Smooth muscle cell (in vitro differentiated cells): Measurements from ENCODE around the gene ARPC1A. TPM values are rescaled to one million over a fixed set of nuclear protein-coding genes. Genes with fewer than 3 reads are reported as not detected.
"Not testable (repeated sequence)": the region's sequence is repeated elsewhere in the genome, so short reads cannot be mapped to it uniquely, and the experiment has no call there.

Experiments
- DNase-seq: peaks from one replicate; lab custom pipeline; 2025; ENCODE audit not compliant: unreplicated experiment; lab: John Stamatoyannopoulos, UW
- H2AFZ ChIP-seq: fragments of 200-600 bp; sonication (generic); 2 replicates; pipeline ENCODE4 v1.6.0; 2016; ENCODE audit warnings: antibody characterized with exemption, low read depth, mild to moderate bottlenecking
- H3F3A ChIP-seq: fragments of 200-600 bp; sonication (generic); 2 replicates; pipeline ENCODE4 v1.6.0; 2017; ENCODE audit warnings: antibody characterized with exemption, low read depth
- H3K27ac ChIP-seq: fragments of 200-600 bp; sonication (generic); 2 replicates; pipeline ENCODE4 v1.5.1; 2016; ENCODE audit warnings: low read depth, mild to moderate bottlenecking
- H3K27me3 ChIP-seq: fragments of 200-600 bp; sonication (generic); 2 replicates; pipeline ENCODE4 v1.6.1; 2016; ENCODE audit warnings: low read depth, mild to moderate bottlenecking
- H3K36me3 ChIP-seq: fragments of 200-600 bp; sonication (generic); 2 replicates; pipeline ENCODE4 v1.5.1; 2016; ENCODE audit warnings: low read depth
- H3K4me1 ChIP-seq: fragments of 200-600 bp; sonication (generic); 2 replicates; pipeline ENCODE4 v1.5.1; 2016; ENCODE audit warnings: low read depth
- H3K4me2 ChIP-seq: fragments of 200-600 bp; sonication (generic); 2 replicates; pipeline ENCODE4 v1.6.0; 2016; ENCODE audit warnings: mild to moderate bottlenecking
- H3K4me3 ChIP-seq: fragments of 200-600 bp; sonication (generic); 2 replicates; pipeline ENCODE4 v1.5.1; 2016; ENCODE audit warnings: mild to moderate bottlenecking
- H3K79me2 ChIP-seq: fragments of 200-600 bp; sonication (generic); 2 replicates; pipeline ENCODE4 v1.6.0; 2016; ENCODE audit warnings: low read depth, mild to moderate bottlenecking
- H3K9ac ChIP-seq: fragments of 200-600 bp; sonication (generic); 2 replicates; pipeline ENCODE4 v1.6.0; 2016; ENCODE audit warnings: low read depth
- H3K9me3 ChIP-seq: fragments of 200-600 bp; sonication (generic); replicated peaks from 2 replicates; pipeline ENCODE4 v1.5.1; 2016; ENCODE audit warnings: low read depth
- H4K20me1 ChIP-seq: fragments of 200-600 bp; sonication (generic); 2 replicates; pipeline ENCODE4 v1.6.0; 2016; ENCODE audit warnings: low read depth
- WGBS: methylation state at CpG from one replicate; pipeline ENCODE4 v1.1.7; 2016; ENCODE audit warnings: low lambda C conversion rate; 5-methylcytosine and 5-hydroxymethylcytosine counted together
- polyA plus RNA-seq: library from polyadenylated mRNA; unstranded; fragments of >200 nt; fragmentation: Nextera tagmentation; extraction: Ambion mirVana; gene quantifications from 2 replicates; pipeline ENCODE4 v1.2.1, GENCODE V29; 2016
- total RNA-seq: library from RNA; depleted of rRNA; stranded (reverse); fragments of >200 nt; gene quantifications from 2 replicates; pipeline ENCODE4 v1.2.3, GENCODE V29; 2014
- TF ChIP-seq, protein P1 (sequence below): fragments of 200-600 bp; sonication (generic); IDR thresholded peaks from 2 replicates; pipeline ENCODE4 v1.5.1; 2017; ENCODE audit warnings: borderline replicate concordance, mild to moderate bottlenecking, antibody characterized with exemption; ENCODE audit not compliant: insufficient read depth, poor library complexity, severe bottlenecking

The ARPC1A gene
- total and polyA plus RNA-seq, 2 experiments from 2014 or later: 85.0 to 113 TPM

DNA sequence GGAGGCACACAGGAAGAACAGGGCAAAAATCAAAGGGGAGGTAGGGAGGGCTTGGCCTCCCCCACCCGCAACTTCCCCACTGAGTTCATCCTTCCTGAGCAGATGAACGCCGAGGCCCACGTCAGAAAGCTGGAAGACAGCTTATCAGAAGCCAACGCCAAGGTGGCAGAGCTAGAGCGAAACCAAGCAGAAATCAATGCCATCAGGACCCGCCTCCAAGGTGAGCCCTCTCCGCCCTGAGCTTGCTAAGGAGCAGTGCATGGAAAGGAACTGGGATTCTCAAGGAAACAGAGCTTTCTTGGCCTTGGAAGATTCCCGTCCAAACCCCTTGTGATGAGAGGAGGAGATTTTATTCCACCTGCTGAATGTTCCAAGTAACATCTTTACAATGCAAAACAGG lies 36.5 kb upstream of the ARPC1A start:
- H3K9me3 ChIP-seq: no peaks in the 10 kb centered on the region
- 80% methylated on average over 9 of the region's 9 CpGs for WGBS
- DNase-seq: no peak
- no peaks in the 10 kb centered on the region for H3K79me2 ChIP-seq
- no peak overlapping the region for H3K9ac ChIP-seq
- H3K4me3 ChIP-seq: no peak overlapping the region
- TF ChIP-seq, protein P1, sequence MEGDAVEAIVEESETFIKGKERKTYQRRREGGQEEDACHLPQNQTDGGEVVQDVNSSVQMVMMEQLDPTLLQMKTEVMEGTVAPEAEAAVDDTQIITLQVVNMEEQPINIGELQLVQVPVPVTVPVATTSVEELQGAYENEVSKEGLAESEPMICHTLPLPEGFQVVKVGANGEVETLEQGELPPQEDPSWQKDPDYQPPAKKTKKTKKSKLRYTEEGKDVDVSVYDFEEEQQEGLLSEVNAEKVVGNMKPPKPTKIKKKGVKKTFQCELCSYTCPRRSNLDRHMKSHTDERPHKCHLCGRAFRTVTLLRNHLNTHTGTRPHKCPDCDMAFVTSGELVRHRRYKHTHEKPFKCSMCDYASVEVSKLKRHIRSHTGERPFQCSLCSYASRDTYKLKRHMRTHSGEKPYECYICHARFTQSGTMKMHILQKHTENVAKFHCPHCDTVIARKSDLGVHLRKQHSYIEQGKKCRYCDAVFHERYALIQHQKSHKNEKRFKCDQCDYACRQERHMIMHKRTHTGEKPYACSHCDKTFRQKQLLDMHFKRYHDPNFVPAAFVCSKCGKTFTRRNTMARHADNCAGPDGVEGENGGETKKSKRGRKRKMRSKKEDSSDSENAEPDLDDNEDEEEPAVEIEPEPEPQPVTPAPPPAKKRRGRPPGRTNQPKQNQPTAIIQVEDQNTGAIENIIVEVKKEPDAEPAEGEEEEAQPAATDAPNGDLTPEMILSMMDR: no peak
- no peak overlapping the region for H2AFZ ChIP-seq
- H3F3A ChIP-seq: no peaks in the 10 kb centered on the region
- no peaks in the 10 kb centered on the region for H3K27me3 ChIP-seq
- no peaks in the 10 kb centered on the region for H3K36me3 ChIP-seq
- H3K27ac ChIP-seq: no peak overlapping the region
- no peaks in the 10 kb centered on the region for H3K4me1 ChIP-seq
- H3K4me2 ChIP-seq: no peak overlapping the region
- no peaks in the 10 kb centered on the region for H4K20me1 ChIP-seq

DNA sequence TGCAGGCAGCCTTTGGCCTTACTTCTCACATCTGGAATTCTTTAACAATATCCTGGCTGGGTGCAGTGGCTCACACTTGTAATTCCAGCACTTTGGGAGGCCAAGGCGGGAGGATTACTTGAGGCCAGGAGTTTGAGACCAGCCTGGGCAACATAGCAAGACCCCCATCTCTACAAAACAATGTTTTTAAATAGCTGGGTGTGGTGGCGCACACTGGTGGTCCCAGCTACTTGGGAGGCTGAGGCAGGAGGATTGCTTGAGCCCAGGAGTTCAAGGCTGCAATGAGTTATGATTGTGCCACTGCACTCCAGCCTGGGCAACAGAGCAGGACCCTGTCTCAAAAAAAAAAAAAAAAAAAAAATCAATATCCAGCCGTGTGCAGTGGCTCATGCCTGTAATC lies 35.5 kb upstream of the ARPC1A start:
- not testable (repeated sequence) for H4K20me1 ChIP-seq, H3K27me3 ChIP-seq, H3K4me1 ChIP-seq, H3K36me3 ChIP-seq, H3K4me3 ChIP-seq, H3K9me3 ChIP-seq, DNase-seq, H3K4me2 ChIP-seq, H3K27ac ChIP-seq, H3K79me2 ChIP-seq, H3K9ac ChIP-seq, H3F3A ChIP-seq, H2AFZ ChIP-seq
- WGBS: 97% methylated on average over 3 of the region's 3 CpGs

DNA sequence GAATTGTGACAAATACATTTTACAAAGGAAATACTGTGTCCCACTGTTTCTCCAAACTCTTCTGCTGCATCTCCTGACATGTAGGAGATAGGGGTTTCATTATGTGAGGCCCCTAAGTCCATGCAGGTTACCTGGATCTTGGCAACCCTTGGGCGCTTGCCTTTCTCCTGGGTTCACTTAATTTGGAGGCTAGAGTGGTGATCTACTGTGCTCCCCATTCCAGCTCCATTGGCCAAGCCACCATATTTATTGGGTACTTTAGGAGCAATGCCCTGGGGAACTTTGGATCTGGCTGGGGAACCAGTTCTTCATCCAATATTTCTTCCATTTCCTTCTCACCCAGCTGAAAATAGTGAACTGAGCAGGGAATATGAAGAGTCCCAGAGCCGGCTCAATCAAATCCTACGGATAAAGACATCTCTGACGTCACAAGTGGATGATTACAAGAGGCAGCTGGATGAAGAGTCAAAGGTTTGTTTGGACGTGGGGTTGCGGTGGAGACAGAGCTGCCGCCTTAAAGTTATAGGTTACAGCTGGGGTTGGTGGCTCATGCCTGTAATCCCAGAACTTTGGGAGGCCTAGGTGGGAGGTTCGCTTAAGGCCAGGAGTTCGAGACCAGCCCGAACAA lies 34.6 kb upstream of the ARPC1A start:
- H3K9ac ChIP-seq: no peak overlapping the region
- WGBS: 95% methylated on average over 9 of the region's 10 CpGs
- DNase-seq: no peak

DNA sequence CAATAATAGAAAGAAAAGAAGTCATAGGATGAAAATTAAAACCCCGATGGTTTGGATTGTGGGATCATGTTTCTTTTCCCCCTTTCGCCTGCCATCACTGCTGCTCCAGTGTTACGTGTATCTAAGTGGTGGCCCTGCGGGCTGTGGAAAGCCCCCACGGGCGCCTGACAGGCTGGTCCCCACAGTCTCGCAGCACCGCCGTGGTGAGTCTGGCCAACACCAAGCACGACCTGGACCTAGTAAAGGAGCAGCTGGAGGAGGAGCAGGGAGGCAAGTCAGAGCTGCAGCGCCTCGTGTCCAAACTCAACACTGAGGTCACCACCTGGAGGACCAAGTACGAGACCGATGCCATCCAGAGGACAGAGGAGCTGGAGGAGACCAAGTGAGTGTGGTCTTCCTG lies 33.6 kb upstream of the ARPC1A start:
- Histone ChIP-seq H3K4me3 (no peak overlapping the region), H3K79me2 (no peaks in the 10 kb centered on the region), H3F3A (no peaks in the 10 kb centered on the region), H3K36me3 (no peaks in the 10 kb centered on the region), H3K27ac (no peak overlapping the region), H3K9ac (no peak overlapping the region), H3K4me2 (no peak overlapping the region), H4K20me1 (no peaks in the 10 kb centered on the region), H3K27me3 (no peaks in the 10 kb centered on the region), H3K4me1 (no peaks in the 10 kb centered on the region), H3K9me3 (no peaks in the 10 kb centered on the region), H2AFZ (no peak overlapping the region)
- WGBS: 93% methylated on average over 14 of the region's 14 CpGs
- TF ChIP-seq, protein P1: no peak
- no peak for DNase-seq

More for the DNA sequence above, 34.6 kb upstream of the ARPC1A start:
- H3K4me1 ChIP-seq: no peaks in the 10 kb centered on the region
- no peak overlapping the region for H2AFZ ChIP-seq
- H3K36me3 ChIP-seq: no peaks in the 10 kb centered on the region
- no peak overlapping the region for H3K27ac ChIP-seq
- no peak overlapping the region for H3K4me2 ChIP-seq
- no peaks in the 10 kb centered on the region for H3F3A ChIP-seq
- H3K27me3 ChIP-seq: no peaks in the 10 kb centered on the region
- TF ChIP-seq, protein P1: no peak
- no peaks in the 10 kb centered on the region for H3K79me2 ChIP-seq
- H4K20me1 ChIP-seq: no peaks in the 10 kb centered on the region
- H3K9me3 ChIP-seq: no peaks in the 10 kb centered on the region
- H3K4me3 ChIP-seq: no peak overlapping the region
